Measurements from ENCODE around the gene TMX3.

GRCh38 chr18:68666381-68666780 lies 48.5 kb downstream of the TMX3 start:
- TF ChIP-seq CTCF (IDR thresholded peaks at IDR 0.05) (no peak), EZH2 (IDR thresholded peaks at IDR 0.05) (no peak), EZH2phosphoT487 (IDR thresholded peaks at IDR 0.05) (no peak)

Measured in neural progenitor cell (in vitro differentiated cells).